Gastrocnemius medialis (tissue), 4 donors: ENCODE data around the gene HMGN1. TPM values are rescaled to one million over a fixed set of nuclear protein-coding genes. Genes with fewer than 3 reads are reported as not detected.
A peak's percentile ranks its signal among the peaks of the same experiment; 100 is the strongest.

ENCODE experiments used
- ATAC-seq, 2 donors: fragments of 150-250 bp; one replicate each; pipeline ENCODE4 v1.9.1; 2016
- DNase-seq, 2 donors: peaks; one replicate each; pipeline ENCODE4 v3.0.0-alpha.2; 2019
- H3K27ac ChIP-seq, 4 donors: fragments of 200-600 bp; sonication (generic); 1 replicate in 1 of 4; 2 replicates in 3 of 4; pipeline ENCODE4 v1.5.1; 2016 to 2018; ENCODE audit warnings: mild to moderate bottlenecking in 2 of 4, moderate library complexity in 1 of 4
- H3K27me3 ChIP-seq, 3 donors: fragments of 200-600 bp; sonication (generic) in 2 of 3; 1 replicate in 1 of 3; 2 replicates in 2 of 3; pipeline versions ENCODE4 v1.5.1 to v1.6.0; 2016 to 2019; ENCODE audit warnings: mild to moderate bottlenecking in 1 of 3, moderate library complexity in 1 of 3
- H3K36me3 ChIP-seq, 2 donors: fragments of 200-600 bp; sonication (generic) in 1 of 2; one replicate each; pipeline ENCODE4 v1.5.1; 2017 to 2018
- H3K4me1 ChIP-seq, 2 donors: fragments of 200-600 bp; sonication (generic) in 1 of 2; one replicate each; pipeline ENCODE4 v1.5.1; 2016 to 2017; ENCODE audit warnings: mild to moderate bottlenecking in 2 of 2
- H3K4me3 ChIP-seq, 4 donors: fragments of 200-600 bp; sonication (generic) in 3 of 4; 1 replicate in 1 of 4; 2 replicates in 3 of 4; pipeline ENCODE4 v1.5.1; 2016 to 2019; ENCODE audit warnings: mild to moderate bottlenecking in 2 of 4
- H3K9me3 ChIP-seq, 3 donors: fragments of 200-600 bp; sonication (generic) in 2 of 3; 1 replicate in 1 of 3; 2 replicates in 2 of 3; pipeline ENCODE4 v1.5.1; 2016 to 2019
- POLR2A ChIP-seq, 2 donors: fragments of 450-650 bp; IDR thresholded peaks; one replicate each; pipeline ENCODE4 v1.6.1; 2017; ENCODE audit warnings: antibody characterized with exemption in 2 of 2, mild to moderate bottlenecking in 2 of 2, moderate library complexity in 2 of 2
- in situ Hi-C, 4 donors: fragments of 200-750 bp; cut with MboI; loops; one replicate each; pipeline versions ENCODE4 v1.15.0 to v1.8.0; 2017; ENCODE audit warnings: low sequenced_read_pairs in 4 of 4
- intact Hi-C: fragments of 100-400 bp; cut with DNase I; formaldehyde crosslinking; loops from one replicate; pipeline ENCODE4 v1.15.1; 2023; ENCODE audit warnings: low total_unique reads
- total RNA-seq, 4 donors: library from RNA; depleted of rRNA; stranded (reverse); fragments of >200 nt; gene quantifications; one replicate each; pipeline versions ENCODE4 v1.1.0 to v1.2.3, GENCODE V29; 2016
- TF ChIP-seq, protein P1 (sequence below), 5 experiments: fragments of 450-650 bp in 3 of 5; fragments of 200-600 bp in 2 of 5; sonication (generic) in 2 of 5; IDR thresholded peaks in 4 of 5; conservative IDR thresholded peaks in 1 of 5; 1 replicate in 4 of 5; 2 replicates in 1 of 5; pipeline ENCODE4 v1.5.1; 2016 to 2019; ENCODE audit warnings: antibody characterized with exemption in 5 of 5, mild to moderate bottlenecking in 3 of 5, moderate library complexity in 3 of 5

Gene HMGN1
- total RNA-seq, 4 donors from 2014 or later, result 7.6 to 16.2 (median 9.1) TPM

DNA sequence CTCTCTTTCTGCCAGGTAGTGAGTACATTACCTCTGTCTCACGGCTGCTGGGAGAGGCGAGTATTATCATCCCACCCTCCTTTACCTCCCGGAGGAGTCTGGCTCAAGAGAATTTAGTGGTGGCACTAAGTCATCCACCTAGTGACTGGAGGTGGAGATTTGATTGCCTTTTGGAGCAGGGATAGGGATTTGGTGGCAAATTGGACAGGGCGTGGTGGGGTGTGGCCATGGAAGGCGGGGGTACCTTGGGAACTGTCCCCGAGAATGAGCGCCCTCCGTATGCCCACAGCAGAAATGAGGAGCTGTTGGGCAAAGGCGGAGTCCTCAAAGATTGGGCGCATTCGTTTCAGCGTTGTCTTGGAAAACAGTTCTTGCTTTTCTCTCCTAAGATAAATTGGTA is 32.1 kb upstream of the HMGN1 start:
- intact Hi-C loops, result loop anchor here (2.0 kb wide), 2 partner anchors 64 to 68 kb away; partner anchors contain the start of genes BRWD1 and LCA5L
- in situ Hi-C loops, result loop anchor here in 3 of 4 donors (10.0 to 25.0 kb wide), 2 partner anchors 66 to 194 kb away; partner anchors contain the start of genes BRWD1 (in 2 of the 3) and PSMG1 (in 2 of the 3)
- Histone ChIP-seq H3K36me3 (no peaks in the 10 kb centered on the region), H3K4me1 (peaks cover 10 to 13% of the 10 kb centered on the region in 2 donors), H3K27me3 (no peaks in the 10 kb centered on the region), H3K9me3 (no peaks in the 10 kb centered on the region), H3K4me3 (peak overlapping the region; percentile 64 to 90 (median 78)), H3K27ac (peak overlapping the region; percentile 82 to 91 (median 86))
- no peak for TF ChIP-seq POLR2A (IDR thresholded peaks at IDR 0.05)
- TF ChIP-seq, protein P1, sequence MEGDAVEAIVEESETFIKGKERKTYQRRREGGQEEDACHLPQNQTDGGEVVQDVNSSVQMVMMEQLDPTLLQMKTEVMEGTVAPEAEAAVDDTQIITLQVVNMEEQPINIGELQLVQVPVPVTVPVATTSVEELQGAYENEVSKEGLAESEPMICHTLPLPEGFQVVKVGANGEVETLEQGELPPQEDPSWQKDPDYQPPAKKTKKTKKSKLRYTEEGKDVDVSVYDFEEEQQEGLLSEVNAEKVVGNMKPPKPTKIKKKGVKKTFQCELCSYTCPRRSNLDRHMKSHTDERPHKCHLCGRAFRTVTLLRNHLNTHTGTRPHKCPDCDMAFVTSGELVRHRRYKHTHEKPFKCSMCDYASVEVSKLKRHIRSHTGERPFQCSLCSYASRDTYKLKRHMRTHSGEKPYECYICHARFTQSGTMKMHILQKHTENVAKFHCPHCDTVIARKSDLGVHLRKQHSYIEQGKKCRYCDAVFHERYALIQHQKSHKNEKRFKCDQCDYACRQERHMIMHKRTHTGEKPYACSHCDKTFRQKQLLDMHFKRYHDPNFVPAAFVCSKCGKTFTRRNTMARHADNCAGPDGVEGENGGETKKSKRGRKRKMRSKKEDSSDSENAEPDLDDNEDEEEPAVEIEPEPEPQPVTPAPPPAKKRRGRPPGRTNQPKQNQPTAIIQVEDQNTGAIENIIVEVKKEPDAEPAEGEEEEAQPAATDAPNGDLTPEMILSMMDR (IDR thresholded peaks at IDR 0.05 in 4 of 5, conservative IDR thresholded peaks at IDR 0.05 in 1 of 5), result no peak
- DNase-seq (no peak), ATAC-seq (no peak)

DNA sequence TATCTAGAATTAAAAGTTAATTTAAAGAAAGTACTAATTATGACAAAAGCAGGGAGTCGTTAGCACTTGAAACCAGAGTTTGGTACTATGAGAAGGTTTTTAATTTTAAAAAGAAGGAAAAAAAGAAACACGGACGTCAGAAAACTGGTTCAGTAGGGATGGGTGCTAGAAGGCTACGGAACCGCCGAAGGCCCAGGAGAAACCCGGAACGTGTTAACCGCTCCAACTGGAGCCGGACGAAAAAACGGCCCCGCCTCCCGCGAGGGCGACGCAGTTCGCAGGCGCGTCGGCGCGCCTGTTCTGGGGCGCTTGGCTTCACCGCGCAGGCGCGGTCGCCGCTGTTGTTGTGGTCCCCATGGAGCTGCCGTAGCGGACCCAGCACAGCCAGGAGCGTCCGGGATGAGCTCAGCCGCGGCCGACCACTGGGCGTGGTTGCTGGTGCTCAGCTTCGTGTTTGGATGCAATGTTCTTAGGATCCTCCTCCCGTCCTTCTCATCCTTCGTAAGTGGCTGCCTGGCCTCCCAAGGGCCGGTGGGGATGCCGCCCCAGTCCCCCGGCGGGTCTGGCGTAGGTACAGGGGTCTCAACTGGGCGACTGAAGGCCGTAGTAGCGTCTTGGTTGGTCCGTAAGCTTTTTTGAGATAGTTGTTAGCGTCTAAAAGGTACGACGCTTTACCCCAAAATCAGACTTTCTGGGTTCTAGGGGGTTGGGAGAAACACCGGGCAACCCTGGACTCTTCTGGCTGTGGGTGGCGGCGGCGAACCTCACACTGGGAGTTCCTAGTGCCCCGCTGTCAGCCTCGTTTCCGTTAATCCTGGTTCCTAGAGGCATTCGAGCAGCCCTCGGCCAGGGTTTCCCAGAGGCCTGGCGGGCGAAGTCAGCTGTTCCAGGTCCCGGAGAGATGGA is 31.4 kb upstream of the HMGN1 start:
- intact Hi-C loops (loop anchor here (1.0 to 2.0 kb wide), 3 partner anchors 32 to 67 kb away; partner anchors contain the start of genes BRWD1 and LCA5L), in situ Hi-C loops (loop anchor here in 3 of 4 donors (10.0 to 25.0 kb wide), 2 partner anchors 65 to 193 kb away; partner anchors contain the start of genes BRWD1 (in 2 of the 3) and PSMG1 (in 2 of the 3))
- TF ChIP-seq POLR2A (IDR thresholded peaks at IDR 0.05), result peak; percentile 51 to 64
- TF ChIP-seq, protein P1 (IDR thresholded peaks at IDR 0.05 in 4 of 5, conservative IDR thresholded peaks at IDR 0.05 in 1 of 5), result no peak
- H3K27me3 ChIP-seq, result no peaks in the 10 kb centered on the region
- no peaks in the 10 kb centered on the region for H3K9me3 ChIP-seq
- peak; percentile 93 to 95 for ATAC-seq
- H3K27ac ChIP-seq, result peak overlapping the region; percentile 82 to 91 (median 86)
- H3K36me3 ChIP-seq, result no peaks in the 10 kb centered on the region
- H3K4me1 ChIP-seq, result peaks cover 9 to 13% of the 10 kb centered on the region in 2 donors
- peak overlapping the region; percentile 64 to 90 (median 78) for H3K4me3 ChIP-seq
- DNase-seq, result peak; percentile 86 to 94

DNA sequence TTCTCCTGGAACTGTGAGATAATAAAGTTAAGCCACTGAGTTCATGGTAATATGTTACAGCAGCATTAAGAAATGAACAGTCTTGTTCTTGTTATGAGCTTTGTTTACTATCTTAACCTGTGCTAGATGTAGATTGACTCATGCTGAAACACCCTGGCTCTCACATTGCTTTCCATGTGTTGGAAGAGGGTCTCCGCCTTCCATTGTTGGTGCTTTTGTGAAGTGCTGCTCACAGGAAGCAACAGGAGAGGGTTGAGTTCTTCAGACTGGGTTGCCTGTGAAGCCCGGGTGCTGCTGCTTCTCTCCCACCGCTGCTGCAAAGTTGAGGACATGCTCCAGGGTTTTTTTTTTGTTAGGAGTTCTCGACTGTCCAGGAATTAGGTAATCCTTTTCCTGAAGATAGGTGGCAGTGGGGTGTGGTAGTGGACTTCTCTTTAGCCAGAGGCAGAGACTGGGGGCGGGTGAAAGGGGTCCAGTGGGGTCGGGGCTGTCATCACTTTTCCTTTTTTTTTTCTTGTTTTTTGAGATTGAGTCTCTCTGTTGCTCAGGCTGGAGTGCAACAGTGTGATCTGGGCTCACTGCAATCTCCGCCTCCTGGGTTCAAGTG is 28.7 kb upstream of the HMGN1 start:
- intact Hi-C loops, result no loop called here
- in situ Hi-C loops, result loop anchor here in 2 of 4 donors (25.0 kb wide), 1 partner anchor 190 kb away; the partner anchor contains the start of gene PSMG1 (in 2 of the 2)
- TF ChIP-seq, protein P1 (IDR thresholded peaks at IDR 0.05 in 4 of 5, conservative IDR thresholded peaks at IDR 0.05 in 1 of 5), result no peak
- TF ChIP-seq POLR2A (IDR thresholded peaks at IDR 0.05), result no peak

DNA sequence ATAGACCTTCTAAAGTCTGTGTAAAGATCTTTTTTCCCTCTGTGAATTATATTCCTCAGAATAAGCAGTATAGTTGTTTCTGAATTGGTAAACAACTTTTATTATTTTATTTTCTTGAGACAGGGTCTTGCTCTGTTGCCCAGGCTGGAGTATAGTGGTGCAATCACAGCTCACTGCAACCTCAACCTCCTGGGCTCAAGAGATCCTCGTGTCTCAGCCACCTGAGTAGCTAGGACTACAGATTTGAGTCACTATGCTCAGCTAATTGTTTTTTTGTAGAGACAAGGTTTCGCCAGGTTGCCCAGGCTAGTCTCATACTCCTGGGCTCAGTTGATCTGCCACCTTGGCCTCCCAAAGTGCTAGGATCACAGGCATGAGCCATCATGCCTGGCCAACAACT is 26.6 kb upstream of the HMGN1 start:
- Histone ChIP-seq H3K36me3 (no peaks in the 10 kb centered on the region), H3K27me3 (no peaks in the 10 kb centered on the region), H3K4me3 (no peak overlapping the region), H3K4me1 (peaks cover 0 to 4% of the 10 kb centered on the region in 2 donors), H3K27ac (no peak overlapping the region), H3K9me3 (no peaks in the 10 kb centered on the region)
- intact Hi-C loops, result no loop called here
- TF ChIP-seq, protein P1 (IDR thresholded peaks at IDR 0.05 in 4 of 5, conservative IDR thresholded peaks at IDR 0.05 in 1 of 5), result no peak
- TF ChIP-seq POLR2A (IDR thresholded peaks at IDR 0.05), result no peak
- DNase-seq (no peak), ATAC-seq (no peak)
- in situ Hi-C loops, result loop anchor here in 2 of 4 donors (25.0 kb wide), 1 partner anchor 188 kb away; the partner anchor contains the start of gene PSMG1 (in 2 of the 2)

More for the DNA sequence above, 28.7 kb upstream of the HMGN1 start:
- ATAC-seq (no peak), DNase-seq (no peak)
- H3K36me3 ChIP-seq, result no peaks in the 10 kb centered on the region
- no peak overlapping the region for H3K4me3 ChIP-seq
- H3K27me3 ChIP-seq, result no peaks in the 10 kb centered on the region
- no peaks in the 10 kb centered on the region for H3K9me3 ChIP-seq
- peaks cover 9 to 13% of the 10 kb centered on the region in 2 donors for H3K4me1 ChIP-seq
- no peak overlapping the region for H3K27ac ChIP-seq
